Testis (tissue), 3 donors: ENCODE measurements around the gene CDH19. TPM values are rescaled to one million over a fixed set of nuclear protein-coding genes. Genes with fewer than 3 reads are reported as not detected.

Experiments
- DNase-seq: peaks from one replicate; pipeline ENCODE4 v3.0.0-alpha.2; 2019
- H3K27ac ChIP-seq, 2 donors: fragments of 200-600 bp; sonication (generic); one replicate each; pipeline ENCODE4 v1.5.1; 2019
- H3K27me3 ChIP-seq: fragments of 200-600 bp; sonication (generic); one replicate; pipeline ENCODE4 v1.5.1; 2019
- H3K36me3 ChIP-seq: fragments of 200-600 bp; sonication (generic); one replicate; pipeline ENCODE4 v1.5.1; 2017; ENCODE audit warnings: low read depth; ENCODE audit errors: missing control alignments
- H3K4me1 ChIP-seq: fragments of 200-600 bp; sonication (generic); one replicate; pipeline ENCODE4 v1.5.1; 2019
- H3K4me3 ChIP-seq, 2 donors: fragments of 200-600 bp; sonication (generic); one replicate each; pipeline ENCODE4 v1.5.1; 2017 to 2019
- H3K9me3 ChIP-seq: fragments of 200-600 bp; sonication (generic); one replicate; pipeline ENCODE4 v1.5.1; 2017
- CTCF ChIP-seq, 3 experiments: fragments of 450-650 bp in 2 of 3; fragments of 200-600 bp in 1 of 3; sonication (generic) in 1 of 3; IDR thresholded peaks; one replicate each; pipeline ENCODE4 v1.5.1; 2016 to 2019; ENCODE audit warnings: antibody characterized with exemption in 3 of 3, mild to moderate bottlenecking in 2 of 3, moderate library complexity in 1 of 3
- POLR2A ChIP-seq: fragments of 450-650 bp; IDR thresholded peaks from one replicate; pipeline ENCODE4 v1.6.1; 2017; ENCODE audit warnings: antibody characterized with exemption, mild to moderate bottlenecking, moderate library complexity
- WGBS, 2 donors: methylation state at CpG; one replicate each; pipeline ENCODE4 v1.1.5; 2018; 5-methylcytosine and 5-hydroxymethylcytosine counted together
- intact Hi-C: fragments of 100-400 bp; cut with DNase I; formaldehyde crosslinking; loops from one replicate; pipeline ENCODE4 v1.15.1; 2023; ENCODE audit warnings: low total_unique reads
- polyA plus RNA-seq: library from polyadenylated mRNA; stranded (reverse); fragments of 350-450 nt; fragmentation: Illumina TruSeq; extraction: RNeasy Lipid Tissue Mini Kit (QIAGEN cat#74804); gene quantifications from one replicate; pipeline ENCODE4 v1.2.3, GENCODE V29; 2014; ENCODE audit warnings: low read depth, low replicate concordance; ENCODE audit not compliant: insufficient read depth
- total RNA-seq, 2 donors: library from RNA; depleted of rRNA; stranded (reverse); fragments of >200 nt; gene quantifications; one replicate each; pipeline ENCODE4 v1.2.3, GENCODE V29; 2016

The CDH19 gene
- total and polyA plus RNA-seq, 3 donors from 2014 or later, result 1.3 to 5.2 (median 3.3) TPM

- intact Hi-C loops, result no loop called here
- Histone ChIP-seq H3K4me1 (no peaks in the 10 kb centered on the region), H3K4me3 (no peak overlapping the region), H3K9me3 (no peaks in the 10 kb centered on the region), H3K27ac (no peak overlapping the region), H3K27me3 (no peaks in the 10 kb centered on the region), H3K36me3 (no peaks in the 10 kb centered on the region)
- TF ChIP-seq POLR2A, result no peak
- TF ChIP-seq CTCF (IDR thresholded peaks at IDR 0.05), result no peak
- 87 to 92% methylated on average over 5 of the region's 5 CpGs for WGBS, 2 donors
- no peak for DNase-seq
Observed at GRCh38 chr18:66558773-66559172, 45.1 kb downstream of the CDH19 start.

DNA sequence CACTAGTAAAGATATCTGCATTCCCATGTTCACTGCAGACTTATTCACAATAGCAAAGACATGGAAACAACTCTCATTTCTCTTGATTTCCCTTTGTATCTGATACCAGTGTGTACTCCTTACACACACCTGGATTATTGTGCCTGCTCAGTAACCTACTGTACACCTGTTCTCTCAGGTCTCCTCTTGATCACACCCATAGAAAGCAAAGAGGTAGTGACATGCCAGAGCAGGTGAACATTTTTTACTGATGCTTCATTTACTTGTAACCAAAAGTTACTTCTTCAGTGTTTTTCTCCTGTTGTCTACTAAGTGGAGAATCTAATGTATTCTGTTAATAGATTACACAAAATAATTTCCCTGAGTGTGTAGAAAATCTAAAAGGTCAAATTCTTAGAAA, 46.8 kb downstream of the CDH19 start:
- Histone ChIP-seq H3K4me3 (no peak overlapping the region), H3K27ac (no peak overlapping the region), H3K36me3 (no peaks in the 10 kb centered on the region), H3K9me3 (no peaks in the 10 kb centered on the region), H3K27me3 (no peaks in the 10 kb centered on the region), H3K4me1 (no peaks in the 10 kb centered on the region)
- DNase-seq, result no peak
- intact Hi-C loops, result no loop called here
- TF ChIP-seq CTCF (IDR thresholded peaks at IDR 0.05) (no peak), POLR2A (no peak)

DNA sequence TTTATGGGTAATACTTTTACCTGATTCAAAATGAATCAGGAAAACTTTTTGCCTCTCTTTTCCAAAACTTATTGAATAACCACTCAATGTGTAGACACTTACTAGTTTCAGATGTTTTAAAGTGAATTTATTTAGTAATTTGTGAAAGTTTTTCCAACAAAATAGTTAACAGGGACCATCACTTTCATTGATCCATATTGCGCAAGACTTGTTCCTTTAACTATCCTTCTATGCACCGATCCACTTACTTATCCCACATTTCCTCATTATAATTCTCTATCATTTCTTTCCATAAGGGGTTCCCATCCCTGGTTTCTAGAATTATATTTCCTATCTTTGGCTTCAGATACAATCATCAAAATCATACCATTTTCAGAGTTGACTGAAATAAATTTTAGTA, 48.3 kb downstream of the CDH19 start:
- Histone ChIP-seq H3K36me3 (no peaks in the 10 kb centered on the region), H3K27ac (no peak overlapping the region), H3K9me3 (no peaks in the 10 kb centered on the region), H3K4me3 (no peak overlapping the region), H3K4me1 (no peaks in the 10 kb centered on the region), H3K27me3 (no peaks in the 10 kb centered on the region)
- no peak for DNase-seq
- TF ChIP-seq POLR2A, result no peak
- TF ChIP-seq CTCF (IDR thresholded peaks at IDR 0.05), result no peak
- intact Hi-C loops, result no loop called here
- WGBS, 2 donors, result 87 to 98% methylated on average over 2 of the region's 2 CpGs

DNA sequence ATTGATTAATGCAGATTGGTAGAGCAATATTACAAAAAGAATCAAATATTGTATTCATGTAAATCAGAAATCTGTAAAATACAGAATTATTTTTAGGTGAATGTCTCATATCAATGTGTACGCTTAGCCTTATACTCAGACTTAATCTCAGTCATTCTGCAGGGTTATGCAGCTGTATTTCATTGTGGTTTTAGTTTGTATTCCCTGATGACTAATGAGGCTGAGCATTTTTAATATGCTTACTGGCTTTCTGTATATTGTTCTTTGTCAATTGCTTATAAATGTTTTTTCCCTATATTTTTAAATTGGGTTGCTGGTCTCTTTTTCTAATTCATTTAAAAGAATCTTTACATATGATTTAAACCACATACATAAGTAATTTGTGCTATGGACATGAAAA, 50.1 kb downstream of the CDH19 start:
- H3K4me1 ChIP-seq, result no peaks in the 10 kb centered on the region
- DNase-seq, result no peak
- H3K9me3 ChIP-seq, result no peaks in the 10 kb centered on the region
- WGBS, 2 donors, result 88 to 95% methylated on average over 1 of the region's 1 CpG
- no peaks in the 10 kb centered on the region for H3K27me3 ChIP-seq
- TF ChIP-seq CTCF (IDR thresholded peaks at IDR 0.05) (no peak), POLR2A (no peak)
- no peak overlapping the region for H3K4me3 ChIP-seq
- intact Hi-C loops, result no loop called here
- no peaks in the 10 kb centered on the region for H3K36me3 ChIP-seq
- H3K27ac ChIP-seq, result no peak overlapping the region

GRCh38 chr18:66550366-66550765, 53.5 kb downstream of the CDH19 start:
- no peak overlapping the region for H3K4me3 ChIP-seq
- intact Hi-C loops, result no loop called here
- TF ChIP-seq CTCF (IDR thresholded peaks at IDR 0.05) (no peak), POLR2A (no peak)
- no peak overlapping the region for H3K27ac ChIP-seq
- no peaks in the 10 kb centered on the region for H3K36me3 ChIP-seq
- no peaks in the 10 kb centered on the region for H3K27me3 ChIP-seq
- no peaks in the 10 kb centered on the region for H3K9me3 ChIP-seq
- DNase-seq, result no peak
- WGBS, 2 donors, result 28 to 45% methylated on average over 3 of the region's 3 CpGs
- no peaks in the 10 kb centered on the region for H3K4me1 ChIP-seq
